HG03575 (cell line): ENCODE measurements around the gene NEO1.

Experiments used
- ATAC-seq: cut with Tn5 transposase; IDR thresholded peaks from one replicate; pipeline ENCODE4 v1.9.1; 2021; ENCODE audit not compliant: unreplicated experiment, insufficient number of reproducible peaks, low FRiP score; ENCODE audit errors: extremely low read depth

Gene NEO1

GRCh38 chr15:73232776-73233175 lies 180.5 kb downstream of the NEO1 start:
- ATAC-seq = no peak

GRCh38 chr15:73233623-73234022 lies 181.4 kb downstream of the NEO1 start:
- no peak for ATAC-seq

- no peak for ATAC-seq
These were observed 185.6 kb downstream of the NEO1 start for GRCh38 chr15:73237910-73238309.

GRCh38 chr15:73239564-73240215 lies 187.4 kb downstream of the NEO1 start:
- no peak for ATAC-seq

- no peak for ATAC-seq
These were observed 188.7 kb downstream of the NEO1 start for GRCh38 chr15:73240866-73241499.

- ATAC-seq = no peak
These were observed 192.1 kb downstream of the NEO1 start for GRCh38 chr15:73244333-73244732.

DNA sequence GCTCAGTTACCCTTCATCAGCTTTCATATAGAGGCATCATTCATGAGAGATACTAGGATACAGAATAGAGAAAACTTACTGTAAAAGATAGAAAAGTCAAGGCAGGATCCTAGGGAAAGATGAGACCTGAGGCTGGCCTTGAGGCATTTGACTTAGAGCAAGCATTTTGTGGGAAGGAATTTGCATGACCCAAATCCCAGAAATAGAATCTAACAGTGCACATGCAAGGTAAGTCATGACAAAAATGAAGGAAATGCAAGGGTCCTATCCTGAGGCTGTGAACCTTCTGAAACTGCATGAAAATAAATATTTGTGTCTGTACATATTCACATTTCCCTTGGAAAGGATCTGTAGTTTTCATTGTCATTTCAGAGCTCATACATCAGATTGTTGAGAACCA lies 194.2 kb downstream of the NEO1 start:
- ATAC-seq = no peak

DNA sequence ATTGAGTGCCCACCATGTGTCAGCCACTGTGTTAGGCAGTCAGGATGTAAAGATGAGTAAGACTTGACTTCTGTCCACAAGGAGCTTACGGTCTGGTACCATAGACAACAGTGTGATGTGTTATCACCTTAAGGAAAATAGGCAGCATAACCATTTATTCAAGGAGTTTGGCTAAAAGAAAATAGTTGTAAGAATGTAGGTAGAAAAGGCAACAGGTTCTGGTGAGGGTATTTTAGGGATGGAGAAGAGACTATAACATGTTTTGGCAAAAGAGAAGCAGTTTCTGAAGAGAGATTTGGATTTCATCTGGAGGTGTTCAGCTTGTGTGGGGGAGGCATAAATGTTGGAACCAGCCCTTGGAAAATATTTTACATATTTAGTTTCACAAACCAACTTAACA lies 194.6 kb downstream of the NEO1 start:
- no peak for ATAC-seq

DNA sequence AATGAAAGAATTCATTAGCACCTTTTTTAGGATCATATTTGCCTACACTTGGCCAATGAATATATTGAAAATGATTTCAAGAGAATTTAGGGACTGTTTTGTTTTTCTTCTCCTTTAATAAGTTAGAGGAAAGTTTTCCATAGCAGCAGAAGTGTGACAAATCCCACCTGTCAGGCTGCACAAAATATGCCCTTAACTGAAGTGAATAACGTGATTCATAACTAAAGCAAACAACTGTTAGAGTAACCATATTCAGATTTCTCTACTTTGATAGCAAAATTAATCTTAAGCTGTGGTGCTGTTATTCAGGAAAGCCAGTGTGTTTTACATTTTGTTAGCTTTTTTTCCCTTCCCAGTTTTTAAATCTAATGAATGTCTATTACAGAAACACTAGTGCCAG lies 195.1 kb downstream of the NEO1 start:
- ATAC-seq = no peak

GRCh38 chr15:73249499-73249898 lies 197.2 kb downstream of the NEO1 start:
- no peak for ATAC-seq

DNA sequence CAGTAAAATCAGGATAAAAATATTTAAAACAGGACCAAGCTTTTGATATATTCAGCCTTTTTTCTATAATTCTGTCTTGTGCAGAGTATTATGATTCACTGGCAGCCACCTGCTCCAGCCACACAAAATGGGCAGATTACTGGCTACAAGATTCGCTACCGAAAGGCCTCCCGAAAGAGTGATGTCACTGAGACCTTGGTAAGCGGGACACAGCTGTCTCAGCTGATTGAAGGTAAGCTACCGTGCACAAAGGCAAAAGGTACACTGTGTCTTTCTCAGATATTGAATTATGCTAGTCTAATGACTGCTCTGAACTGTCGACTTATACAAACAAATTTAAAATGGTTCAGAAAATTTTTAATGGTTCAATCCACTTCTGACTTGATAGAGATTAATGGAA lies 202.3 kb downstream of the NEO1 start:
- ATAC-seq = no peak

DNA sequence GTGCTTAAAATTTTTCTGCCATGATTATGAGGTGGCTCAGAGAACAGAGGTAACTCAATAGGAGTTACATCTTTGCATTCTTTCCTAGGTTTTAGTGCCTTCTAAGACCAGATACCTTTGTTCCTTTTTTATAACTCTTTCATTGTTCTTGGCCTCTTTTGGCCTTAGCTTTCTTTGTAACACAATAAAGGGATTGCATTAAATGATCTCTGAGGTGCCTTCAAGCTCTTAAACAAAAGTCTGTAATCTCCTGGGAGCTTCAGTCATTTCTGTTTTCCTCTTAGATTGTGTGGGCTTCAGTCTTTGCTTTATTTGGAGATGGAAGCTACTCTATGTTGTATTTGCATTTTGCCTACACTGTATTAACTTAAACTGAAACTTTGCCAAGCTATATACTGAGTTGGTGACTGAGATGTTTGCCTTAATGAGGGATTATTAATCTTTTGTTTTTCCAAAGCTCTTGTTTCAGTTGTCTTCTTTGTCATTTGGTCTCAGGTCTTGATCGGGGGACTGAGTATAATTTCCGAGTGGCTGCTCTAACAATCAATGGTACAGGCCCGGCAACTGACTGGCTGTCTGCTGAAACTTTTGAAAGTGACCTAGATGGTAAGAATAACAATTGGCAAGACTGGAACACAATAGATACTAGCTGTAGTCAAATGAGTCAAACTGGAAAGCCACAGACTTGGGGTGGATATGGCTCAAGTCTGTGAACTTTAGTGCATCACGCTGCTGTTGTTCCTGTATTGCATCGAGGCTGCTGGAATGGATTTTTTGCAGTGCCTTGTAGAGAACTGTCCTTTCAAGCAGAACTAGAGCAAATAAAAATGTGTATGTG lies 206.2 kb downstream of the NEO1 start:
- ATAC-seq = no peak

- ATAC-seq = no peak
These were observed 212.6 kb downstream of the NEO1 start for GRCh38 chr15:73264881-73265280.

DNA sequence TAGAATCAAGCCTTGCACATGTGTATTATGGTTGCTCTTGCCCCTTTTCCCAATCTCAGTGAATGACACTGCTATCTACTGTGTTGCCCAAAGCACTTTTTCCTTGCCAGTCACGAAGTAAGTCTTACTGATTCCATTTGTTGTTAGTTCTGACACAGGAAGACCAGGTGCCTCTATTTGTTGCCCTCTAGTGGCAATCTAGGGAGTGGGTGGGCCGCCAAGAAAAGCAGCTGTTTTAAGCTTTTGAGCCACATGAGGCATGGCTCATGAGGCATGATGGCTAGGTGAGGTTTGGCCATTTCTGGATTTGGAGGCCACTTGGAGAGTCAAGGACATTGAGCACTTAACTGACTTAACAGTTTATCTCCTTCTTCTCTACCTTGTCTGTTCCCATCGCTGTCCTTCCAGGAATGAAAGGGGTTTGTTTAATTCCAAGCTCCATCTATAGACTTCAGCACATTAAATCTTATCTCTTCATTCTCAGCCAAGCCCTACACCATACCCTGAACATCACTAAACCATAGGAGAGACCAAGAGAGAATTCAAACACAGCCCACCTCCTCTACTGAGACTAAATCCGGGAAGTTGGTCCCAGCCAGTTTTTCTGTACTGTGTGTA lies 213.4 kb downstream of the NEO1 start:
- no peak for ATAC-seq

- ATAC-seq = no peak
These were observed 216.2 kb downstream of the NEO1 start for GRCh38 chr15:73268457-73268856.

- no peak for ATAC-seq
These were observed 218.3 kb downstream of the NEO1 start for GRCh38 chr15:73270366-73271097.

- no peak for ATAC-seq
These were observed 221.1 kb downstream of the NEO1 start for GRCh38 chr15:73273181-73274002.

DNA sequence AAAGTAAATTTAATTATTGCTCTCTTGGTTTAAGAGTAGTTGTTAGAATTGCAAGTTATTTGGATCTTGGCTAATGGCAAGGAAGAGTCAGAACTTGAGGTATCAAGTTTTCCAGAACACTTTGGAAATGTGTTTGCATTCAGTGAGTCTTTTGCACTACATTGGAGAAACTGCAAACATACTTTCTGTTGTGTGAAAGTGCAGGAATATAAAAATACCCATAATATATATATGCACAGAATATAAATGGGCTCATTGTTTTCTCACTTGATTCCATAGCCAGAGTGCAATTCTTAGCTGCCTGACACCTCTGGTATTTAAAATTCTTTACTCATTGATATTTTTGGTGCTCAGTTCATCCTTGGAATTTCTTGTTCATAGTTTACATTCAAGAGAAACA lies 223.6 kb downstream of the NEO1 start:
- no peak for ATAC-seq
